ENCODE data around the gene EIF5B.
A peak's percentile ranks its signal among the peaks of the same experiment; 100 is the strongest.

EIF5B gene

DNA sequence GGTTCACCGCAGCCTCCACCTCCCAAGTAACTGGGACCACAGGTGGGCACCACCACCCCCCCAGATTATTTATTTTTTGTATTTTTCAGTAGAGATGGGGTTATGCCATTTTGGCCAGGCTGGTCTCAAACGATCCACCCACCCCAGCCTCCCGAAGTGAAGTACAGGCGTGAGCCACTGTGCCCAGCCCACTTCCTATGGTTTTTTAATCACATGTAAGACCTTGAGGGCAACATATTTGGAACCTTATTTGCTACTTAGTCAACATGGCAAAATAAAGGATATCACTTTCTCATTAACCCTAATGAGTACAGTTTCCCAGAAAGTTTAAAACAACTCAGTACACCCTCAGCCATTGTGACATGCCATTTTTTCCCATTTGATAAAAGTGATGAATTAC, 64.7 kb downstream of the EIF5B start:
- H3K79me2 ChIP-seq (ENCODE audit: insufficient read depth, low read length), result no peaks in the 10 kb centered on the region
- H3K4me2 ChIP-seq (ENCODE audit: low read depth, low read length, poor library complexity, severe bottlenecking), result no peak overlapping the region
- no peaks in the 10 kb centered on the region for H3F3A ChIP-seq (ENCODE audit: low read depth)
- H3K9ac ChIP-seq (ENCODE audit: low read depth, low read length, poor library complexity, severe bottlenecking), result no peak overlapping the region
- no peaks in the 10 kb centered on the region for H3K27me3 ChIP-seq (ENCODE audit: insufficient read depth, low read length, poor library complexity, severe bottlenecking)
- H3K9me2 ChIP-seq (replicated peaks; ENCODE audit: low read depth, low read length), result no peaks in the 10 kb centered on the region
- H3K36me3 ChIP-seq (ENCODE audit: insufficient read depth, low read length), result peaks cover 94% of the 10 kb centered on the region
- no peak for TF ChIP-seq EZH2phosphoT487 (IDR thresholded peaks at IDR 0.05; ENCODE audit: borderline replicate concordance)
- TF ChIP-seq, protein P1, sequence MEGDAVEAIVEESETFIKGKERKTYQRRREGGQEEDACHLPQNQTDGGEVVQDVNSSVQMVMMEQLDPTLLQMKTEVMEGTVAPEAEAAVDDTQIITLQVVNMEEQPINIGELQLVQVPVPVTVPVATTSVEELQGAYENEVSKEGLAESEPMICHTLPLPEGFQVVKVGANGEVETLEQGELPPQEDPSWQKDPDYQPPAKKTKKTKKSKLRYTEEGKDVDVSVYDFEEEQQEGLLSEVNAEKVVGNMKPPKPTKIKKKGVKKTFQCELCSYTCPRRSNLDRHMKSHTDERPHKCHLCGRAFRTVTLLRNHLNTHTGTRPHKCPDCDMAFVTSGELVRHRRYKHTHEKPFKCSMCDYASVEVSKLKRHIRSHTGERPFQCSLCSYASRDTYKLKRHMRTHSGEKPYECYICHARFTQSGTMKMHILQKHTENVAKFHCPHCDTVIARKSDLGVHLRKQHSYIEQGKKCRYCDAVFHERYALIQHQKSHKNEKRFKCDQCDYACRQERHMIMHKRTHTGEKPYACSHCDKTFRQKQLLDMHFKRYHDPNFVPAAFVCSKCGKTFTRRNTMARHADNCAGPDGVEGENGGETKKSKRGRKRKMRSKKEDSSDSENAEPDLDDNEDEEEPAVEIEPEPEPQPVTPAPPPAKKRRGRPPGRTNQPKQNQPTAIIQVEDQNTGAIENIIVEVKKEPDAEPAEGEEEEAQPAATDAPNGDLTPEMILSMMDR (conservative IDR thresholded peaks at IDR 0.05; ENCODE audit: low read length), result no peak
- H3K4me1 ChIP-seq (ENCODE audit: insufficient read depth, low read length, poor library complexity, severe bottlenecking), result no peaks in the 10 kb centered on the region
- no peak overlapping the region for H2AFZ ChIP-seq (ENCODE audit: low read length)
- H3K9me3 ChIP-seq (ENCODE audit: insufficient read depth, low read depth, low read length), result no peaks in the 10 kb centered on the region
- H3K4me3 ChIP-seq (ENCODE audit: low read length, poor library complexity, severe bottlenecking), result no peak overlapping the region
- H4K20me1 ChIP-seq (ENCODE audit: insufficient read depth, low read length, poor library complexity, severe bottlenecking), result no peaks in the 10 kb centered on the region

DNA sequence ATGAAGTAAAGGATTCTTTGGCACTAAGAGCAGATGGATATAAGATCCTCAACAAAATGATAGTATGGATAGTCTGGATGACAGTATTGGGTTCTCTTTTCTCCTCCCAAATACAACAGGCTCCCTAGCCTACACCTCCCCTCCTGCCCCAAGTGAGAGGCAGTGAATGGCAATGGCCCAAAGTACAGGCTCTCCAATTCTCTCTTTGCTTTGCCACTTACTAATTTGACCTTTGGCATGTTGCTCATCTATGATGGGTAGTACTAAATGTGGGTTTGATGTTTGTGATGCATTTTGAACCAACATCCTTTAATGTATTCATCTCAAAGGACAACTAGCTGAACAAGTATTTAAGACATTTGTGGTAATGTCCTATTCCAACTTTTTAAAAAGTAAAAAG, 65.9 kb downstream of the EIF5B start:
- TF ChIP-seq, protein P1 (conservative IDR thresholded peaks at IDR 0.05; ENCODE audit: low read length), result no peak
- TF ChIP-seq EZH2phosphoT487 (IDR thresholded peaks at IDR 0.05; ENCODE audit: borderline replicate concordance), result no peak
- H3K4me3 ChIP-seq (ENCODE audit: low read length, poor library complexity, severe bottlenecking), result no peak overlapping the region
- H3F3A ChIP-seq (ENCODE audit: low read depth), result no peaks in the 10 kb centered on the region

DNA sequence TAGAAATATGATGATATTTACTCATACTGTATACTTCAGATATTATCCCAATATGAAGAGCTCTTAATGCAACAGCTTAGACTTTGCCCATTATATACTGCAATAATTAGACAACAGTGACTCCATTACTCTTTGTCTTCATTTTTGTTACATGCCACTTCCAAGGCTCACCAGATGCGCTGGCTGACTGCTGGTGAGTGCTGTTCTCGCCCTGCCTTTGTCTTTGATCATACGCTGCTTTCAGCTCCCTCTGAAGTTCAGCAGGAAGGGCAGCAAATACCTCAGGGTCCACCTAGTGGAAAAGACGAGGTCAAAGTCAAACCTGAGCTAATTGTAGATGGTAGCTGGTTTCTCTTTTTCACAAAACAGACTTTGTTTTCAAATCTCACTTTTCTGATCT, 66.3 kb downstream of the EIF5B start:
- H2AFZ ChIP-seq (ENCODE audit: low read length), result no peak overlapping the region
- no peak overlapping the region for H3K4me2 ChIP-seq (ENCODE audit: low read depth, low read length, poor library complexity, severe bottlenecking)
- H3K9me3 ChIP-seq (ENCODE audit: insufficient read depth, low read depth, low read length), result no peaks in the 10 kb centered on the region
- H3K79me2 ChIP-seq (ENCODE audit: insufficient read depth, low read length), result no peaks in the 10 kb centered on the region
- H3K9me2 ChIP-seq (replicated peaks; ENCODE audit: low read depth, low read length), result no peaks in the 10 kb centered on the region
- no peak overlapping the region for H3K9ac ChIP-seq (ENCODE audit: low read depth, low read length, poor library complexity, severe bottlenecking)
- H3K4me3 ChIP-seq (ENCODE audit: low read length, poor library complexity, severe bottlenecking), result no peak overlapping the region
- no peaks in the 10 kb centered on the region for H3K27me3 ChIP-seq (ENCODE audit: insufficient read depth, low read length, poor library complexity, severe bottlenecking)
- no peaks in the 10 kb centered on the region for H3K4me1 ChIP-seq (ENCODE audit: insufficient read depth, low read length, poor library complexity, severe bottlenecking)
- TF ChIP-seq, protein P1 (conservative IDR thresholded peaks at IDR 0.05; ENCODE audit: low read length), result peak; percentile 33
- TF ChIP-seq EZH2phosphoT487 (IDR thresholded peaks at IDR 0.05; ENCODE audit: borderline replicate concordance), result no peak
- no peaks in the 10 kb centered on the region for H4K20me1 ChIP-seq (ENCODE audit: insufficient read depth, low read length, poor library complexity, severe bottlenecking)
- peaks cover 86% of the 10 kb centered on the region for H3K36me3 ChIP-seq (ENCODE audit: insufficient read depth, low read length)
- H3F3A ChIP-seq (ENCODE audit: low read depth), result no peaks in the 10 kb centered on the region

More for the DNA sequence above, 65.9 kb downstream of the EIF5B start:
- H3K36me3 ChIP-seq (ENCODE audit: insufficient read depth, low read length), result peaks cover 90% of the 10 kb centered on the region
- no peaks in the 10 kb centered on the region for H3K4me1 ChIP-seq (ENCODE audit: insufficient read depth, low read length, poor library complexity, severe bottlenecking)
- no peaks in the 10 kb centered on the region for H3K27me3 ChIP-seq (ENCODE audit: insufficient read depth, low read length, poor library complexity, severe bottlenecking)
- no peaks in the 10 kb centered on the region for H3K79me2 ChIP-seq (ENCODE audit: insufficient read depth, low read length)
- no peak overlapping the region for H3K9ac ChIP-seq (ENCODE audit: low read depth, low read length, poor library complexity, severe bottlenecking)
- H2AFZ ChIP-seq (ENCODE audit: low read length), result no peak overlapping the region
- no peaks in the 10 kb centered on the region for H4K20me1 ChIP-seq (ENCODE audit: insufficient read depth, low read length, poor library complexity, severe bottlenecking)
- H3K9me3 ChIP-seq (ENCODE audit: insufficient read depth, low read depth, low read length), result no peaks in the 10 kb centered on the region
- H3K9me2 ChIP-seq (replicated peaks; ENCODE audit: low read depth, low read length), result no peaks in the 10 kb centered on the region
- no peak overlapping the region for H3K4me2 ChIP-seq (ENCODE audit: low read depth, low read length, poor library complexity, severe bottlenecking)
